GM21447 (cell line): ENCODE data around the gene RBM28.
"Not testable (repeated sequence)": the region's sequence is repeated elsewhere in the genome, so short reads cannot be mapped to it uniquely, and the experiment has no call there.

ENCODE experiments used
- ATAC-seq: cut with Tn5 transposase; IDR thresholded peaks from one replicate; pipeline ENCODE4 v1.9.1; 2021; ENCODE audit not compliant: unreplicated experiment

RBM28 gene

GRCh38 chr7:128349466-128349825 is 5.7 kb upstream of the RBM28 start:
- ATAC-seq, result no peak

GRCh38 chr7:128347647-128348097 is 4.0 kb upstream of the RBM28 start:
- ATAC-seq, result no peak

DNA sequence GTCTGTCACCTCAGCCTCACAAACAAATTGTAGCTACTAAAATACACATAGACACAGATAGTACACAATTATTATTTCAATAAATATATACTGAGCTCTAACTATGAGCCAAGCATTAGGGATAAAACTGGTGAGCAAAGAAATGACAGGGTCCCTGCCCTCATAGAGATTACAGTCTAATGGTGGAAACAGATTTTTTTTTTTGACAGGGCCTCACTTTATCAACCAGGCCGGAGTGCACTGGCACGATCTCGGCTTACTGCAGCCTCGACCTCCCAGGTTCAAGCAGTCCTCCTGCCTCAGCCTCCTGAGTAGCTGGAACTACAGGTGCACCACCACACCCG is 695 bp upstream of the RBM28 start:
- ATAC-seq, result no peak

DNA sequence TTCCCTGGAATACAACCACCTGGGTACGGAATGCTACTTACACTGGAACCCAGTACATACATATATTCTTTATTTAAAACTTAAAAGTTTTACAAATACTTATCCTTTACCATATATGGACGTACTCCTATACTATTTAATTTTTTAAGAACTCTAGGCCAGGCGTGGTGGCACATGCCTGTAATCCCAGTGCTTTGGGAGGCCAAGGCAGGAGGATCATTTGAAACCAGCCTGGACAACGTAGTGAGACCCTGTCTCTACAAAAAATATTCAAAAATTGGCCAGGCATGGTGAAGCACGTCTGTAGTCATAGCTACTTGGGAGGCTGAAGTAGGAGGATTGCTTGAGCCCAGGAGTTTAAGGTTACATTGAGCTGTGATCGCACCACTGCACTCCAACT is 2.0 kb downstream of the RBM28 start:
- ATAC-seq, result no peak

GRCh38 chr7:128335730-128336129 is 8.0 kb downstream of the RBM28 start:
- no peak for ATAC-seq

DNA sequence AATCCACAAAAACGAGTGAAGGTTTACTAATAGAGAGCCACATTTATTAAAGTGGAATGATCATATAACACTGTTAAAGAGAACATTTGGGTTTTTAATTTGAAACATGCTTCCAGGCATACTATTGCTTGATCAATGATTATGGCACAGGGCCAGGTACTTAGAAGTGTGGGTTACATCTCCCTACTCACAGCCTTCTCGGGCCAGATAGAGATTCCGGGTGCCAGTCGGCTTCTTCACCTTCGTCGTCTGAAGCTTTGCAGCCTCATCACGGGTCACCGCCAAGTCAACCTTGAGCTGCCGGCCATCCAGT is 19.4 kb downstream of the RBM28 start:
- ATAC-seq, result no peak

GRCh38 chr7:128323459-128324367 is 20.0 kb downstream of the RBM28 start:
- ATAC-seq, result no peak

DNA sequence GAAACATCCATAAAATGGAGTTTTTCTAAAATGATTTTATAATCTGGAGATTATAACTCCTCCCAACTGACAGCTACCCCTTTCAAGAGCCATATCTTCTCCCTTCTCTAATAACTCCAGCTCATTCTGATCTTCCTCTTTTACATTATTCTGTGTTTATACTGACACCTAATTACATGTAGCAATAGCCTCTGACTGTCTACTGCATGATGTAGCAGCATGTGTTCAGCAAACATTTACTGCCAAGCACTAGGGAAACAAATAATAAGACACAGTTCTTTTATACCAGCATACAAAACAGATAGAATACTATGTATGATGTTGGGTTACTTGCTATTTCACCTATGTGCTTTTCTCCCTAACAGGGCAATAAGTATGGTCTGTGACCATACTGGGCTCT is 20.7 kb downstream of the RBM28 start:
- no peak for ATAC-seq

DNA sequence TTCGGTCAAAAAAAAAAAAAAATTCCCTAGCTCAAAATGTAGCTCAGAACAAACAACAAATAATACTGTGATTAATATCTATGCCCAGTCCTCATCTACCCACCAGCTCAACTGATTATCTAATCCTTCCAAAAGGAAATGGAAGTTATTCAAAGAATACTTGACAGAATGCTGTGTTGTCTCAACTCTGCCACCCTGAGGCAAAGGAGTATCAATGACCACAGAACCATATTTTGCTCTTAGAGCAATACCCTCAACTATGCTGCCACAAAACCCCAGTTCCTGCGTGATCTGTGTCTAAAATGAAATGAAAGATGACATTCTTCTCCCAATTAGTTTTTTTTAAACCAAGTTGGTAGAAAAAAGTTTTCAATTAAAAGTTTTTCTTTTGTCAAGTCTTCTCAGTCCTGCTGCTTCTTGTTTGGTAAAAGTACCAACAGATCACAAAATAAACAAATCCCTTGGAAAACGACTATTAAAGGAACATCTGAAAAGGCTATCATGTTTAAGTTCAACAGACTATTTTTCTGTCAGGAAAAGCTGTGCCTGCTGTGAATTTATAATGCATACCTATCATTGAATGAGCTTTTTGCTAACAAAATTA is 21.6 kb downstream of the RBM28 start:
- peak; percentile 57 for ATAC-seq

DNA sequence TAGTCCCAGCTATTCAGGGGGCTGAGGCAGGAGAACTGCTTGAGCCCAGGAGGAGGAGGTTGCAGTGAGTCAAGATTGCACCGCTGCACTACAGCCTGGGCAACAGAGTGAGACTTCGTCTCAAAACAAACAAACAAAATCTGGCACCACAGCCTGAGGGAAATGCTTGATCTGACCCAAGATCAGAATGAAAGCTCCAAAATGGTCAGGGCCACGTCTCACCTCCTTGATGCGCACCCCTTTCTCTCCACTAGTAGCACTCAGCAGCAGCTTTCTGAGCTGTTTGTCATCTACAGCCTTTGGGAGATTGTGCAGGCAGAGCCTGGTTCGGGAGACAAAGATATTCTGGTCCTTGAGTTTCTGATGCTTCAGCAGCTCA is 22.7 kb downstream of the RBM28 start:
- ATAC-seq, result no peak

- ATAC-seq, result no peak
Observed at GRCh38 chr7:128318691-128319090, 25.0 kb downstream of the RBM28 start.

DNA sequence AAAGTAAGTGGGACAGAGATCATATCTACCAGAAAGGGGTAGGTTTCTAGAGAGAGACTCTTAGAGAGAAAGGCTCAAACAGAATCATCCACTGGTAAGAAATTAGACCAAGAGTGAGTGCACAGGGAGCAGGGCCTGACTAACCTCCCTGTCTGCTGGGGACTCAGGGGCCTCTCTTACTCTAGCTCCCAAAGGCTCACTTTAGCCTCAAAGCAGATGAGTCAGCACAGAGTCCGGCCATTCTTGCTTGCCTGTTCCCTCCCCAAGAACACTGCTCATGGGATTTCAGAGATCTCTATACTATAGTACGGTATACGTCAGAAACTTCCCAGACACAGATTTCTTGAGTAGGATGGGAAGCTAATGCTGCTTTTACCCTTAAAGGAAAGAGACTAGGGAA is 32.7 kb downstream of the RBM28 start:
- ATAC-seq, result no peak

GRCh38 chr7:128310499-128310898 is 33.2 kb downstream of the RBM28 start:
- no peak for ATAC-seq

GRCh38 chr7:128309976-128310375 is 33.7 kb downstream of the RBM28 start:
- ATAC-seq, result no peak

DNA sequence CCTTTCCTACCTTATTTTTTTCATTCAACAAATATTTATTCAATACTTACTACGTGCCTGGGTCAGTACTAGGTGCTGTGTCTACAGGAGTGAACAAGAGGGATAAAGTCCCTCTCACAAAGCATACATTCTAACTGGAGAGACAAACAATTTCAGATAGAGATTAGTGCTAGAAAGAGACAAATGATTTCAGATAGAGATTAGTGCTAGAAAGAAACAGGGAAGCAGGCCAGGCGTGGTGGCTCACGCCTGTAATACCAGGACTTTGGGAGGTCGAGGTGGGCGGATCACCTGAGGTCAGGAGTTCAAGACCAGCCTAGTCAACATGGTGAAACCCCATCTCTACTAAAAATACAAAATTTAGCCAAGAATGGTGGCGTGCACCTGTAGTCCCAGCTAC is 34.6 kb downstream of the RBM28 start:
- ATAC-seq, result no peak

DNA sequence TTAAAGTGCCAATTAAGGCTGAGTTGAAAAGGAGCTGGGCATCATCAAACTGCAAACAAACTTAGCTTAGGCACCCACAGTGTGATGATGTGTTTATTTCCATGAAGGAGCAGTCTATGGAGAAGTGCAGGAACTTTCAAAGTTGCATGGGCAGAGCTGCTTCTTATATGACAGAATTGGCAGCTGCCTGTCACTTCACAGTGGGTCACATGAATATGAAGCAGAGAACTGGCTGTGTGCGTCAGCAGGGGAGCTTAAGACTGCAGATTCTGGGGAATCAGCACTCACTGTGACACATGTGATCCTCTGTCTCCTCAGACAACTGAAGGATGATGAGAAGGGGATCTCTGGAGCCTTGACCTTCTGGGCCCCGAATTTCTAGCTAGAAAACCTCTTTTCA is 36.6 kb downstream of the RBM28 start:
- ATAC-seq, result no peak

DNA sequence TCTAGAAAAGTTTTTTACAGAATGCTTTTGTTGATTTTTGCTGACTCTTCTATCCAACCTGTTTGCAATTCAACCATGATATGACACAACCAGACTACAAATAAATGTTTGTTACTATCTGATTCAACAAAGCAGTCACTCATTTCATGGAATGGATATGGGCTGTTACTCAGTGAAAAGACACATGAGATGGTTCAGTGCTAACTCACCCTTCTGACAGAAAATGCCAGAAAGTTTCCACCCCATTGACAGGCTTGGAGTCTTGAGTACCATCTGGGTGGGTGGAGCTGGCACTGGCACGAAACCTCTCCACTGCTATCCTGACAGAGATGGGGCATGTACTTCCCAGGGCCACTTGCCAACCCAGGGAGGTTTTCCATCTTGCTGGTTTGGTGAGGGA is 39.5 kb downstream of the RBM28 start:
- no peak for ATAC-seq

GRCh38 chr7:128303643-128304042 is 40.1 kb downstream of the RBM28 start:
- ATAC-seq, result no peak

DNA sequence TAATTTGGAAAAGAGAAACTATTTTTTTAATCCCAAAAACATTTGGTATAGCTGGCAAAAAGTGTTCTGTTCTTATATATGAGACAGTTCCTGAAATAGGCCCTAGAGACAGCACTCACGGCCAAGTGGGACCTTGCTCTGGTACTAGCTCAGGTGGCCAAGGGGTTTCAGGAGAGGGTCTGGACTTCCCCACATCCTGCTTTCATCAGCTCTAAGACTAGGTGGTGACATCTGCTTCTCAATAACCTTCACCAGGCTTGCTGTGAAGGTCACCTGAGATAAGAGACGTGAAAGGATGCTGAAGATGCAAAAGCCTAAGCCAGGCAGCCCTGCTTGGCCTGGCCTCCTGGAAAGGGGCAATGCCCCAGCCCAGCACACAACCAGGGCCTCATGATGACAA is 40.6 kb downstream of the RBM28 start:
- no peak for ATAC-seq

GRCh38 chr7:128302139-128302538 is 41.6 kb downstream of the RBM28 start:
- no peak for ATAC-seq

GRCh38 chr7:128299109-128299607 is 44.5 kb downstream of the RBM28 start:
- ATAC-seq, result no peak

- ATAC-seq, result not testable (repeated sequence)
Observed at GRCh38 chr7:128298004-128298403, 45.7 kb downstream of the RBM28 start.

DNA sequence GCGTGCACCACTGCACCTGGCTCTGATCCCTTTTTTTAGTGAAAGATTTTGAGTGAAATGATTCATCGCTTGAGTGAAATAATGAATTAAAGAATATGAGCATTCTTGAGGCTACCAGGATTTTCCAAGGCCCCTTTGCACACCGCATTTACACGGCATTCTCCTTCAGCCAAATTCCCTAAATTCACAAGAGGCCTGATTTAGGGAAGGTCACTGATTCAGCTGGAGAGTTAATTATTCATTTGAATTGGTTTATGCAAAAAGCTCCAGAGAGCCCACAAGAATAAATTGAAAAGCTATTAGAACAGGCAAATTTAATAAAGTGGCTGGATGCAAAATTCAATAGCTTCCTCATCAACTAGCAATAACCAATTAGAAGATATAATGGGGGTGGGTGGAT is 56.2 kb downstream of the RBM28 start:
- no peak for ATAC-seq
